Lower leg skin (tissue), 4 donors: ENCODE results near the gene CD55. TPM values are rescaled to one million over a fixed set of nuclear protein-coding genes. Genes with fewer than 3 reads are reported as not detected.

Source experiments
- DNase-seq, 2 donors: peaks; one replicate each; pipeline ENCODE4 v3.0.0-alpha.2; 2019; ENCODE audit warnings: low spot score in 2 of 2
- H3K4me3 ChIP-seq: fragments of 200-600 bp; sonication (generic); 2 replicates; pipeline ENCODE4 v1.5.1; 2017; ENCODE audit warnings: mild to moderate bottlenecking, low read depth; ENCODE audit not compliant: poor library complexity, severe bottlenecking
- CTCF ChIP-seq, 3 donors: fragments of 450-650 bp; IDR thresholded peaks; one replicate each; pipeline ENCODE4 v1.5.1; 2016; ENCODE audit warnings: antibody characterized with exemption in 3 of 3, mild to moderate bottlenecking in 3 of 3, moderate library complexity in 2 of 3
- POLR2A ChIP-seq, 2 donors: fragments of 450-650 bp; IDR thresholded peaks; one replicate each; pipeline ENCODE4 v1.6.1; 2016 to 2017; ENCODE audit warnings: antibody characterized with exemption in 2 of 2, mild to moderate bottlenecking in 1 of 2, moderate library complexity in 1 of 2
- WGBS, 2 donors: methylation state at CpG; one replicate each; pipeline ENCODE4 v1.1.5; 2018; 5-methylcytosine and 5-hydroxymethylcytosine counted together
- intact Hi-C: fragments of 100-400 bp; cut with DNase I; formaldehyde crosslinking; loops from one replicate; pipeline ENCODE4 v1.15.0; 2023; ENCODE audit warnings: low total_unique reads
- total RNA-seq, 4 donors: library from RNA; depleted of rRNA; stranded (reverse); fragments of >200 nt; gene quantifications; one replicate each; pipeline ENCODE4 v1.1.0, GENCODE V29; 2016

The CD55 gene
- total RNA-seq, 4 donors from 2014 or later, result 153 to 260 (median 238) TPM

GRCh38 chr1:207314816-207315215 lies 6.7 kb upstream of the CD55 start:
- intact Hi-C loops, result no loop called here
- H3K4me3 ChIP-seq, result no peak overlapping the region
- DNase-seq, result no peak
- TF ChIP-seq POLR2A (IDR thresholded peaks at IDR 0.05) (no peak), CTCF (IDR thresholded peaks at IDR 0.05) (no peak)

- no peak for TF ChIP-seq POLR2A (IDR thresholded peaks at IDR 0.05)
- TF ChIP-seq CTCF (IDR thresholded peaks at IDR 0.05), result no peak
- intact Hi-C loops, result no loop called here
- no peak for DNase-seq
- no peak overlapping the region for H3K4me3 ChIP-seq
- 84 to 92% methylated on average over 3 of the region's 3 CpGs for WGBS, 2 donors
Observed at GRCh38 chr1:207315435-207315834, 6.0 kb upstream of the CD55 start.

GRCh38 chr1:207316141-207316540 lies 5.3 kb upstream of the CD55 start:
- no peak for DNase-seq
- no peak for TF ChIP-seq CTCF (IDR thresholded peaks at IDR 0.05)
- TF ChIP-seq POLR2A (IDR thresholded peaks at IDR 0.05), result no peak
- H3K4me3 ChIP-seq, result no peak overlapping the region
- intact Hi-C loops, result no loop called here

GRCh38 chr1:207316622-207317391 lies 4.7 kb upstream of the CD55 start:
- TF ChIP-seq POLR2A (IDR thresholded peaks at IDR 0.05), result no peak
- no peak for TF ChIP-seq CTCF (IDR thresholded peaks at IDR 0.05)
- intact Hi-C loops, result no loop called here
- WGBS, 2 donors, result 33 to 37% methylated on average over 6 of the region's 6 CpGs
- peak in 1 of 2 donors; percentile 84 for DNase-seq
- H3K4me3 ChIP-seq, result no peak overlapping the region

- WGBS, 2 donors, result 72 to 83% methylated on average over 3 of the region's 3 CpGs
- intact Hi-C loops, result no loop called here
- no peak for DNase-seq
- no peak overlapping the region for H3K4me3 ChIP-seq
- no peak for TF ChIP-seq POLR2A (IDR thresholded peaks at IDR 0.05)
- no peak for TF ChIP-seq CTCF (IDR thresholded peaks at IDR 0.05)
Observed at GRCh38 chr1:207317561-207317960, 3.9 kb upstream of the CD55 start.
